GM12874 (cell line): ENCODE results near the gene NIT1.

Experiments used
- TF ChIP-seq, protein P1 (sequence below): IDR thresholded peaks from 2 replicates; pipeline ENCODE4 v1.5.1; 2011; ENCODE audit warnings: low read depth, mild to moderate bottlenecking, control low read depth, low read length, moderate library complexity; ENCODE audit not compliant: insufficient read depth

The NIT1 gene

GRCh38 chr1:161159913-161160243, 42.0 kb downstream of the NIT1 start:
- TF ChIP-seq, protein P1, sequence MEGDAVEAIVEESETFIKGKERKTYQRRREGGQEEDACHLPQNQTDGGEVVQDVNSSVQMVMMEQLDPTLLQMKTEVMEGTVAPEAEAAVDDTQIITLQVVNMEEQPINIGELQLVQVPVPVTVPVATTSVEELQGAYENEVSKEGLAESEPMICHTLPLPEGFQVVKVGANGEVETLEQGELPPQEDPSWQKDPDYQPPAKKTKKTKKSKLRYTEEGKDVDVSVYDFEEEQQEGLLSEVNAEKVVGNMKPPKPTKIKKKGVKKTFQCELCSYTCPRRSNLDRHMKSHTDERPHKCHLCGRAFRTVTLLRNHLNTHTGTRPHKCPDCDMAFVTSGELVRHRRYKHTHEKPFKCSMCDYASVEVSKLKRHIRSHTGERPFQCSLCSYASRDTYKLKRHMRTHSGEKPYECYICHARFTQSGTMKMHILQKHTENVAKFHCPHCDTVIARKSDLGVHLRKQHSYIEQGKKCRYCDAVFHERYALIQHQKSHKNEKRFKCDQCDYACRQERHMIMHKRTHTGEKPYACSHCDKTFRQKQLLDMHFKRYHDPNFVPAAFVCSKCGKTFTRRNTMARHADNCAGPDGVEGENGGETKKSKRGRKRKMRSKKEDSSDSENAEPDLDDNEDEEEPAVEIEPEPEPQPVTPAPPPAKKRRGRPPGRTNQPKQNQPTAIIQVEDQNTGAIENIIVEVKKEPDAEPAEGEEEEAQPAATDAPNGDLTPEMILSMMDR, result no peak

DNA sequence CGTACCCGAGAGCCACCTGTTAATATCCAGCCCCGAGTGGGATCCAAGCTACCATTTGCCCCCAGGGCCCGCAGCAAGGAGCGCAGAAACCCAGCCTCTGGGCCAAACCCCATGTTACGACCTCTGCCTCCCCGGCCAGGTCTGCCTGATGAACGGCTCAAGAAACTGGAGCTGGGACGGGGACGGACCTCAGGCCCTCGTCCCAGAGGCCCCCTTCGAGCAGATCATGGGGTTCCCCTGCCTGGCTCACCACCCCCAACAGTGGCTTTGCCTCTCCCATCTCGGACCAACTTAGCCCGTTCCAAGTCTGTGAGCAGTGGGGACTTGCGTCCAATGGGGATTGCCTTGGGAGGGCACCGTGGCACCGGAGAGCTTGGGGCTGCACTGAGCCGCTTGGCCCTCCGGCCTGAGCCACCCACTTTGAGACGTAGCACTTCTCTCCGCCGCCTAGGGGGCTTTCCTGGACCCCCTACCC, 42.8 kb downstream of the NIT1 start:
- TF ChIP-seq, protein P1, result no peak

DNA sequence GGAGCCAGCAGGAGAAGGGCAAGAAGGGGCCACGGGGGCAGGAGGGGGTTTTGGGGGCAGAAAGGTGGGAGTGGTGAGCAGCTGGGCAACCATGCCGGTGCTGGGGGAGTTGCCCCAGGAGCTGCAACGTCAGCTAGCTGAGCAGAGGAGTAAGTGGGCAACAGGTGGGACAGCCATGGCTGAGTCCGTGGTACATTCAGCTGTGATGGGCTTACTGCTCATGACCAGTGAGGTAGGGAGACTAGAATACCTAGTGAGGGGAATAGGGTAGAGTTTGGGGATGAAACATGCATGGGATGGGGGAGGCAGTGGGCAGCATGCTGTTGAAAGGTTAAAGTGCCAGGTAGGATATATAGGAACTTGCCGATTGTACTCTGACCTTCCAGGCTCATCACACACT, 43.7 kb downstream of the NIT1 start:
- TF ChIP-seq, protein P1, result no peak

DNA sequence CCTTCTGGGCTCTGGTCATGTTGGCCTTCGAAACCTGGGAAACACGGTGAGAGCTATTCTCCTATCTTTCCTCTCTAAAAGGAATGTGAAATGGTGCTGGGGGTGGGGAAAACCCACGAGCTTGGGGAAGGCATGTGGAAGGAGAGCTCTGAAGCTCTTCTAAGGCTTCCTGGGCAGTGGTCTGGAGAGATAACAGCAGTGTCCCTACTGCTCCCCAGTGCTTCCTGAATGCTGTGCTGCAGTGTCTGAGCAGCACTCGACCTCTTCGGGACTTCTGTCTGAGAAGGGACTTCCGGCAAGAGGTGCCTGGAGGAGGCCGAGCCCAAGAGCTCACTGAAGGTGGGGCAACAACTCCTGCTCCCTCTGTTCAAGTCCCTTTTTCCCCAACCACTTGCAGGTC, 44.1 kb downstream of the NIT1 start:
- TF ChIP-seq, protein P1, result no peak

GRCh38 chr1:161162806-161163205, 44.9 kb downstream of the NIT1 start:
- TF ChIP-seq, protein P1, result no peak

DNA sequence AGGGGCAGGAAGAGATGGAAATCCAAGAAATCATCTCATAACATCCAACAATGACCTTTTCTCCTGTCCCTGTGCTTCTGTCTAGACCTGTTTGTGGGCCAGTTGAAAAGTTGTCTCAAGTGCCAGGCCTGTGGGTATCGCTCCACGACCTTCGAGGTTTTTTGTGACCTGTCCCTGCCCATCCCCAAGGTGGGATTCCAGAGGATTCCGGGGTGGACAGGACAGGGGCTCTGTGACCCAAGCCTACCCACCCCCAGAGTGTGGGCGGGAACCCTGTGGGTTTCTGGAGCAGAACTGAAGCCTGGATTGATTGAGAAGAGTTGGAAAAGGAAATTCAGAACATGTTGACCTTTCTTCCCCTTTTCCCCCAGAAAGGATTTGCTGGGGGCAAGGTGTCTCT, 45.9 kb downstream of the NIT1 start:
- TF ChIP-seq, protein P1, result no peak

- TF ChIP-seq, protein P1, result no peak
Observed at GRCh38 chr1:161164901-161165610, 47.2 kb downstream of the NIT1 start.
